ENCODE results near the gene NT5DC4. TPM values are rescaled to one million over a fixed set of nuclear protein-coding genes. Genes with fewer than 3 reads are reported as not detected.
"Not testable (repeated sequence)": the region's sequence is repeated elsewhere in the genome, so short reads cannot be mapped to it uniquely, and the experiment has no call there.

Gene NT5DC4
- total RNA-seq, 1 donor from 2014 or later: not detected

DNA sequence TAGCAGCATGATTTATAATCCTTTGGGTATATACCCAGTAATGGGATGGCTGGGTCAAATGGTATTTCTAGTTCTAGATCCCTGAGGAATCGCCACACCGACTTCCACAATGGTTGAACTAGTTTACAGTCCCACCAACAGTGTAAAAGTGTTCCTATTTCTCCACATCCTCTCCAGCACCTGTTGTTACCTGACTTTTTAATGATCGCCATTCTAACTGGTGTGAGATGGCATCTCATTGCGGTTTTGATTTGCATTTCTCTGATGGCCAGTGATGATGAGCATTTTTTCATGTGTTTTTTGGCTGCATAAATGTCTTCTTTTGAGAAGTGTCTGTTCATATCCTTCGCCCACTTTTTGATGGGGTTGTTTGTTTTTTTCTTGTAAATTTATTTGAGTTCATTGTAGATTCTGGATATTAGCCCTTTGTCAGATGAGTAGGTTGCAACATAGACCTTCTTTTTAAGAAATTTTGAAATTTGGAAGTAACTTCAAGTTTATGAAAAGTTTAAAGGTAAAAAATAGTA, 3.9 kb upstream of the NT5DC4 start:
- H3K9me3 Mint-ChIP-seq (ENCODE audit: unreplicated experiment); H3K4me2 ChIP-seq (ENCODE audit: low read length); H3K27me3 ChIP-seq (ENCODE audit: insufficient read depth, low read length); H3K27ac ChIP-seq (ENCODE audit: low read depth, low read length); H3K9me3 ChIP-seq (ENCODE audit: insufficient read depth, low read depth, low read length); H3K36me3 ChIP-seq (ENCODE audit: insufficient read depth, low read length); H3K4me3 ChIP-seq (ENCODE audit: insufficient read depth, low read depth, low read length); FAIRE-seq; H3K36me3 Mint-ChIP-seq (ENCODE audit: low read depth, unreplicated experiment); H3K4me3 Mint-ChIP-seq (ENCODE audit: unreplicated experiment); H4K20me1 ChIP-seq (ENCODE audit: insufficient read depth, low read length); H3K4me1 Mint-ChIP-seq (ENCODE audit: low read depth, unreplicated experiment); H3K27ac Mint-ChIP-seq (ENCODE audit: unreplicated experiment); H3K79me2 ChIP-seq (ENCODE audit: insufficient read depth, low read length); DNase-seq (ENCODE audit: low read depth); H3K9ac ChIP-seq (ENCODE audit: low read length); H2AFZ ChIP-seq (ENCODE audit: low read depth, low read length): not testable (repeated sequence)
- peaks cover 41% of the 10 kb centered on the region for H3K27me3 Mint-ChIP-seq (ENCODE audit: low read depth, unreplicated experiment)
- H3K4me1 ChIP-seq (ENCODE audit: insufficient read depth, low read length): peaks cover 17% of the 10 kb centered on the region

DNA sequence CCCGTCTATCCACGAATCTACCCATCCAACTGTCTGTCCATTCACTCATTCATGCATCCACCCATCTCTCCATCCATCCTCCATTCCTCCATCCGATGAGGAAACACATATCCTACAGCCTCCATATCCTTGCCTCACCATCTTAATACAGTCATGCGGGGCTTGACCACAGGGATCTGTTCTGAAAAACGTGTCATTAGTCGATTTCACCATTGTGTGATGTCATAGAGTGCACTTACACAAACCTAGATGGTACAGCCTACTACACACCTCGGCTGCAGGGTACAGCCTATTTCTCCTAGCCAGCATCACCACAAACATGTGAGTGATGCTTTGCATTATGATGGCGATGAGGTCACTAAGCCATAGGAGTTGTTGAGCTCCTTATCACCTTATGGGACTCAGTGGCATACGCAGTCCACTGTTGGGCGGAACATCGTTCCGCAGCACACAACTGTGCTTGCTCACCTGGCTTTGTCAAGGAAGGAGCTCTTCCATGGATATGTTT, 1.9 kb upstream of the NT5DC4 start:
- Mint-ChIP-seq H3K9me3 (ENCODE audit: unreplicated experiment) (no peaks in the 10 kb centered on the region), H3K36me3 (ENCODE audit: low read depth, unreplicated experiment) (peaks cover 2% of the 10 kb centered on the region), H3K4me1 (ENCODE audit: low read depth, unreplicated experiment) (peaks cover 3% of the 10 kb centered on the region), H3K27me3 (ENCODE audit: low read depth, unreplicated experiment) (peaks cover 31% of the 10 kb centered on the region), H3K4me3 (ENCODE audit: unreplicated experiment) (no peak overlapping the region), H3K27ac (ENCODE audit: unreplicated experiment) (no peak overlapping the region)
- DNase-seq (ENCODE audit: low read depth) (no peak), FAIRE-seq (no peak)
- Histone ChIP-seq H3K79me2 (ENCODE audit: insufficient read depth, low read length) (no peaks in the 10 kb centered on the region), H3K27ac (ENCODE audit: low read depth, low read length) (no peak overlapping the region), H3K4me2 (ENCODE audit: low read length) (no peak overlapping the region), H4K20me1 (ENCODE audit: insufficient read depth, low read length) (no peaks in the 10 kb centered on the region), H3K9ac (ENCODE audit: low read length) (no peak overlapping the region), H3K4me3 (ENCODE audit: insufficient read depth, low read depth, low read length) (no peak overlapping the region), H3K4me1 (ENCODE audit: insufficient read depth, low read length) (peaks cover 4% of the 10 kb centered on the region), H2AFZ (ENCODE audit: low read depth, low read length) (no peak overlapping the region), H3K36me3 (ENCODE audit: insufficient read depth, low read length) (no peaks in the 10 kb centered on the region), H3K9me3 (ENCODE audit: insufficient read depth, low read depth, low read length) (no peaks in the 10 kb centered on the region), H3K27me3 (ENCODE audit: insufficient read depth, low read length) (no peaks in the 10 kb centered on the region)
- no peak for TF ChIP-seq EZH2 (IDR thresholded peaks at IDR 0.05; ENCODE audit: insufficient read depth, low read length)
- TF ChIP-seq, protein P1, sequence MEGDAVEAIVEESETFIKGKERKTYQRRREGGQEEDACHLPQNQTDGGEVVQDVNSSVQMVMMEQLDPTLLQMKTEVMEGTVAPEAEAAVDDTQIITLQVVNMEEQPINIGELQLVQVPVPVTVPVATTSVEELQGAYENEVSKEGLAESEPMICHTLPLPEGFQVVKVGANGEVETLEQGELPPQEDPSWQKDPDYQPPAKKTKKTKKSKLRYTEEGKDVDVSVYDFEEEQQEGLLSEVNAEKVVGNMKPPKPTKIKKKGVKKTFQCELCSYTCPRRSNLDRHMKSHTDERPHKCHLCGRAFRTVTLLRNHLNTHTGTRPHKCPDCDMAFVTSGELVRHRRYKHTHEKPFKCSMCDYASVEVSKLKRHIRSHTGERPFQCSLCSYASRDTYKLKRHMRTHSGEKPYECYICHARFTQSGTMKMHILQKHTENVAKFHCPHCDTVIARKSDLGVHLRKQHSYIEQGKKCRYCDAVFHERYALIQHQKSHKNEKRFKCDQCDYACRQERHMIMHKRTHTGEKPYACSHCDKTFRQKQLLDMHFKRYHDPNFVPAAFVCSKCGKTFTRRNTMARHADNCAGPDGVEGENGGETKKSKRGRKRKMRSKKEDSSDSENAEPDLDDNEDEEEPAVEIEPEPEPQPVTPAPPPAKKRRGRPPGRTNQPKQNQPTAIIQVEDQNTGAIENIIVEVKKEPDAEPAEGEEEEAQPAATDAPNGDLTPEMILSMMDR (IDR thresholded peaks at IDR 0.05; ENCODE audit: insufficient read depth, low read depth, low read length): no peak

DNA sequence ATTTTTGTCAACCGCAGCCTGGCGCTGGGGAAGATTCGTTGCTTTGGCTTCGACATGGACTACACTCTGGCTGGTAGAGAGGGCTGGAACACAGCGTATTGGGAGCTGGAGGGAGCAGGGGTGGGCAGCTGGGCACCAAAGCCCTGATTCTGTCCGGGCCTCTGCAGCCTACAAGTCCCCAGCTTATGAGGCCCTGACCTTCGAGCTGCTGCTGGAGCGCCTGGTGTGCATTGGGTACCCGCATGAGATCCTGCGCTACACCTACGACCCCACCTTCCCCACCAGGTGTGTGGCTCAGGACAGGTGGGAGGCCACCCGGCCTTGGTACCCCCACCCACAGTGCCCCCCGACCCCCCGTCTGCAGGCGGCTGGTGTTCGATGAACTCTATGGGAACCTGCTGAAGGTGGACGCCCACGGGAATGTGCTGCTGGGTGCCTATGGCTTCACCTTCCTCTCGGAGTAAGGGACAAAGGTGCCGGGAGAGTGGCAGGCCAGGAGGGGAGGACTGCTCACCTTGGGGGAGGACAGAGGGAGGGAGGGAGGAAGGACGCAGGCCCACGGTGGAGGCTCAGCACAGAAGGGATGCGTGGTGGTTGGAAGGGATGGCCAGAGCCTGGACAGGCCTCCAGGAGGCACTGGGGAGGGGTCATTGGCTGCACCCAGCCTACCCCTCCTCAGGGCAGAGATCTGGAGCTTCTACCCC, 1.2 kb downstream of the NT5DC4 start:
- Mint-ChIP-seq H3K27me3 (ENCODE audit: low read depth, unreplicated experiment) (peaks cover 34% of the 10 kb centered on the region), H3K27ac (ENCODE audit: unreplicated experiment) (no peak overlapping the region), H3K36me3 (ENCODE audit: low read depth, unreplicated experiment) (peaks cover 2% of the 10 kb centered on the region), H3K4me3 (ENCODE audit: unreplicated experiment) (no peak overlapping the region), H3K9me3 (ENCODE audit: unreplicated experiment) (no peaks in the 10 kb centered on the region), H3K4me1 (ENCODE audit: low read depth, unreplicated experiment) (no peaks in the 10 kb centered on the region)
- Histone ChIP-seq H3K9ac (ENCODE audit: low read length) (no peak overlapping the region), H3K27me3 (ENCODE audit: insufficient read depth, low read length) (no peaks in the 10 kb centered on the region), H3K27ac (ENCODE audit: low read depth, low read length) (no peak overlapping the region), H4K20me1 (ENCODE audit: insufficient read depth, low read length) (no peaks in the 10 kb centered on the region), H3K4me1 (ENCODE audit: insufficient read depth, low read length) (peaks cover 5% of the 10 kb centered on the region), H3K9me3 (ENCODE audit: insufficient read depth, low read depth, low read length) (no peaks in the 10 kb centered on the region), H3K4me3 (ENCODE audit: insufficient read depth, low read depth, low read length) (no peak overlapping the region), H3K79me2 (ENCODE audit: insufficient read depth, low read length) (no peaks in the 10 kb centered on the region), H2AFZ (ENCODE audit: low read depth, low read length) (no peak overlapping the region), H3K4me2 (ENCODE audit: low read length) (no peak overlapping the region), H3K36me3 (ENCODE audit: insufficient read depth, low read length) (no peaks in the 10 kb centered on the region)
- TF ChIP-seq EZH2 (IDR thresholded peaks at IDR 0.05; ENCODE audit: insufficient read depth, low read length): no peak
- TF ChIP-seq, protein P1 (IDR thresholded peaks at IDR 0.05; ENCODE audit: insufficient read depth, low read depth, low read length): no peak
- DNase-seq (ENCODE audit: low read depth): no peak
- no peak for FAIRE-seq

Data from astrocyte (in vitro differentiated cells and primary cell).